Sigmoid colon (tissue), 7 donors: ENCODE measurements around the gene PCNX1. TPM values are rescaled to one million over a fixed set of nuclear protein-coding genes. Genes with fewer than 3 reads are reported as not detected.

ENCODE experiments used
- DNase-seq: peaks from one replicate; pipeline ENCODE4 v3.0.0-alpha.2; 2019
- H3K27ac ChIP-seq, 4 donors: fragments of 200-600 bp; sonication (generic); one replicate each; pipeline ENCODE4 v1.5.1; 2016 to 2019; ENCODE audit warnings: mild to moderate bottlenecking in 1 of 4
- H3K27me3 ChIP-seq, 3 donors: fragments of 200-600 bp; sonication (generic); one replicate each; pipeline ENCODE4 v1.5.1; 2019; ENCODE audit warnings: mild to moderate bottlenecking in 1 of 3
- H3K36me3 ChIP-seq, 4 donors: fragments of 200-600 bp; sonication (generic); one replicate each; pipeline ENCODE4 v1.5.1; 2016 to 2019
- H3K4me1 ChIP-seq, 4 donors: fragments of 200-600 bp; sonication (generic); one replicate each; pipeline ENCODE4 v1.5.1; 2017 to 2019
- H3K4me3 ChIP-seq, 4 donors: fragments of 200-600 bp; sonication (generic); one replicate each; pipeline ENCODE4 v1.5.1; 2017 to 2019; ENCODE audit warnings: mild to moderate bottlenecking in 2 of 4, moderate library complexity in 1 of 4
- H3K9me3 ChIP-seq, 4 donors: fragments of 200-600 bp in 3 of 4; sonication (generic) in 3 of 4; one replicate each; pipeline versions ENCODE4 v1.5.1 to v1.6.1; 2013 to 2019
- EP300 ChIP-seq, 4 donors: sonication (generic); formaldehyde crosslinking; IDR thresholded peaks; one replicate each; pipeline ENCODE4 v1.6.1; 2017; ENCODE audit warnings: antibody characterized with exemption in 4 of 4
- POLR2A ChIP-seq, 2 donors: fragments of 450-650 bp; IDR thresholded peaks; one replicate each; pipeline ENCODE4 v1.6.1; 2016; ENCODE audit warnings: antibody characterized with exemption in 2 of 2, mild to moderate bottlenecking in 2 of 2, moderate library complexity in 2 of 2
- POLR2AphosphoS5 ChIP-seq, 4 donors: sonication (generic); formaldehyde crosslinking; IDR thresholded peaks; one replicate each; pipeline ENCODE4 v1.6.1; 2017; ENCODE audit warnings: antibody characterized with exemption in 4 of 4
- WGBS, 2 donors: extraction: QIAGEN DNeasy Blood & Tissue Kit; methylation state at CpG; one replicate each; pipeline ENCODE4 v1.1.7; 2013; 5-methylcytosine and 5-hydroxymethylcytosine counted together
- intact Hi-C: fragments of 100-400 bp; cut with DNase I; formaldehyde crosslinking; loops from one replicate; pipeline ENCODE4 v1.15.1; 2023
- polyA plus RNA-seq, 3 donors: library from polyadenylated mRNA; stranded (reverse); fragments of 200-250 nt; gene quantifications; one replicate each; pipeline ENCODE4 v1.2.3, GENCODE V29; 2013
- total RNA-seq, 4 donors: library from RNA; depleted of rRNA; stranded (reverse); fragments of >200 nt; gene quantifications; one replicate each; pipeline ENCODE4 v1.1.0, GENCODE V29; 2016
- TF ChIP-seq, protein P1 (sequence below), 4 experiments: fragments of 450-650 bp in 3 of 4; fragments of 200-600 bp in 1 of 4; IDR thresholded peaks; one replicate each; pipeline ENCODE4 v1.5.1; 2016 to 2019; ENCODE audit warnings: antibody characterized with exemption in 4 of 4, mild to moderate bottlenecking in 3 of 4, moderate library complexity in 2 of 4
- donor health status: healthy with polysubstance abuse.
- donor health status: Bipolar disorder and iron deficiency.
- donor health status: healthy.

The PCNX1 gene
- total and polyA plus RNA-seq, 7 donors: 1.2 to 73.9 (median 62.8) TPM

DNA sequence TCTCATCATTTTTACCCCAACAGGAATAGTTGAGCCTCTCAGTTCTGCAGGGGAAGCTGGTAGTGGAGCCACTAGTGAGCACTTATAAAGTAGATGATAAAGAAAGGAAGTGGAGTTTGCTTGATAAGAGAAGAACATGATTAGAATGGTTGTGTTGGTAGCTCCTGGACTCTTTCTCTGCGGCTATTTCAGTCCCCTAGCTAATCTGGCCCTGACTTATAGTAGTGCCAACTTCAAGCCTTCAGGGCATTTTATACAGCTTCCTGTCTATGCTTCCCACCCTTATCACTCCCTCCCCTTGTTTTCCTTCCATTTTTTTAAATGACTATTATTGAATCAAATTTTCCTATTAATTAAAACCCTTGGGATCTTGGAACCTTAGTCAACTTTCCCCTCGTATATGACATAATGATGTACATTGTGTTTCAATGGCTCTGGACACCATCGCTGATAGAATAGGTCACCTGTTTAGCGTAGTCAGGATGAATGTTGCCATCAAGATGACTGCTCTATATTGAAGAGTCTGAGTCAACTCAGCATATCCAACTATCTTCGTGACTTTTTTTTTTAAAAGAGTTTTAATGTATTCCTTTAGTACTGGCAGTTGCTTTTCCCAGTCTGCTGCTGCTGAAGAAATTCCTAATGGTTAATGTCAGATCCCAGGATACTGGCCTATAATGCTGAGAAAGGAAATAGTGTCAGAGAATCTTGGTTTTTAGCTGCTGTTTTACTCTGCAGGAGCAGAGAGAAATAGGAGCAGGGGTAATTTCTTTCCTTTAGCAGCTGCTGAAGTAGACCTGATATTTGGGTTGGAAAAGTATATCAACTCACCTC is 16.2 kb upstream of the PCNX1 start:
- H3K9me3 ChIP-seq: no peaks in the 10 kb centered on the region
- WGBS, 2 donors: 90% methylated on average over 5 of the region's 5 CpGs
- no peaks in the 10 kb centered on the region for H3K36me3 ChIP-seq
- intact Hi-C loops: loop anchor here (5.0 kb wide), 1 partner anchor 81 kb away; no protein-coding TSS in a partner anchor
- no peak for DNase-seq
- peaks cover 0 to 45% (median 28%) of the 10 kb centered on the region in 4 donors for H3K4me1 ChIP-seq
- no peak overlapping the region for H3K4me3 ChIP-seq
- no peak overlapping the region for H3K27ac ChIP-seq
- no peaks in the 10 kb centered on the region for H3K27me3 ChIP-seq
- no peak for TF ChIP-seq EP300 (IDR thresholded peaks at IDR 0.05)

DNA sequence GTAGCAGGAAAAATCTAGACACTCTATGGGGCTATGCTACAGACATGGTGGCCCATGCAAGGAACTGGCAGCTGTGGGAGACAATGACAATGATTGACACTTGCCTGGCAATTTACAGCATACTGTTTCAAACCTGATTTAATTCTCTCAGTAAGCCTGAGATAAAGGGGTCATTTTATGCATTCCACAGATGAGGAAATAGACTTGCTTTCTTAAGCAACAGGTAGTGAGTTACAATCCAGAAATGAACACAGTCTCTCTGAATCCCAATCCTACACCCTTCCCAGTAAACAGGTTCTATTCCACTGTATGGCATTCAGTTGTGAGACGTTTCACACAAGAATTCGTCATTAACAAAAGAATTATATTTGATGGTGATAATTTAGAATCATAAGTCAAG is 15.5 kb upstream of the PCNX1 start:
- Histone ChIP-seq H3K36me3 (no peaks in the 10 kb centered on the region), H3K27ac (no peak overlapping the region), H3K9me3 (no peaks in the 10 kb centered on the region), H3K4me3 (no peak overlapping the region), H3K27me3 (no peaks in the 10 kb centered on the region), H3K4me1 (peaks cover 0 to 48% (median 27%) of the 10 kb centered on the region in 4 donors)
- WGBS, 2 donors: 94 to 96% methylated on average over 2 of the region's 2 CpGs
- TF ChIP-seq, protein P1, sequence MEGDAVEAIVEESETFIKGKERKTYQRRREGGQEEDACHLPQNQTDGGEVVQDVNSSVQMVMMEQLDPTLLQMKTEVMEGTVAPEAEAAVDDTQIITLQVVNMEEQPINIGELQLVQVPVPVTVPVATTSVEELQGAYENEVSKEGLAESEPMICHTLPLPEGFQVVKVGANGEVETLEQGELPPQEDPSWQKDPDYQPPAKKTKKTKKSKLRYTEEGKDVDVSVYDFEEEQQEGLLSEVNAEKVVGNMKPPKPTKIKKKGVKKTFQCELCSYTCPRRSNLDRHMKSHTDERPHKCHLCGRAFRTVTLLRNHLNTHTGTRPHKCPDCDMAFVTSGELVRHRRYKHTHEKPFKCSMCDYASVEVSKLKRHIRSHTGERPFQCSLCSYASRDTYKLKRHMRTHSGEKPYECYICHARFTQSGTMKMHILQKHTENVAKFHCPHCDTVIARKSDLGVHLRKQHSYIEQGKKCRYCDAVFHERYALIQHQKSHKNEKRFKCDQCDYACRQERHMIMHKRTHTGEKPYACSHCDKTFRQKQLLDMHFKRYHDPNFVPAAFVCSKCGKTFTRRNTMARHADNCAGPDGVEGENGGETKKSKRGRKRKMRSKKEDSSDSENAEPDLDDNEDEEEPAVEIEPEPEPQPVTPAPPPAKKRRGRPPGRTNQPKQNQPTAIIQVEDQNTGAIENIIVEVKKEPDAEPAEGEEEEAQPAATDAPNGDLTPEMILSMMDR (IDR thresholded peaks at IDR 0.05): no peak
- no peak for TF ChIP-seq EP300 (IDR thresholded peaks at IDR 0.05)
- TF ChIP-seq POLR2AphosphoS5 (IDR thresholded peaks at IDR 0.05): no peak
- TF ChIP-seq POLR2A (IDR thresholded peaks at IDR 0.05): no peak
- DNase-seq: no peak
- intact Hi-C loops: loop anchor here (5.0 kb wide), 1 partner anchor 81 kb away; no protein-coding TSS in a partner anchor

DNA sequence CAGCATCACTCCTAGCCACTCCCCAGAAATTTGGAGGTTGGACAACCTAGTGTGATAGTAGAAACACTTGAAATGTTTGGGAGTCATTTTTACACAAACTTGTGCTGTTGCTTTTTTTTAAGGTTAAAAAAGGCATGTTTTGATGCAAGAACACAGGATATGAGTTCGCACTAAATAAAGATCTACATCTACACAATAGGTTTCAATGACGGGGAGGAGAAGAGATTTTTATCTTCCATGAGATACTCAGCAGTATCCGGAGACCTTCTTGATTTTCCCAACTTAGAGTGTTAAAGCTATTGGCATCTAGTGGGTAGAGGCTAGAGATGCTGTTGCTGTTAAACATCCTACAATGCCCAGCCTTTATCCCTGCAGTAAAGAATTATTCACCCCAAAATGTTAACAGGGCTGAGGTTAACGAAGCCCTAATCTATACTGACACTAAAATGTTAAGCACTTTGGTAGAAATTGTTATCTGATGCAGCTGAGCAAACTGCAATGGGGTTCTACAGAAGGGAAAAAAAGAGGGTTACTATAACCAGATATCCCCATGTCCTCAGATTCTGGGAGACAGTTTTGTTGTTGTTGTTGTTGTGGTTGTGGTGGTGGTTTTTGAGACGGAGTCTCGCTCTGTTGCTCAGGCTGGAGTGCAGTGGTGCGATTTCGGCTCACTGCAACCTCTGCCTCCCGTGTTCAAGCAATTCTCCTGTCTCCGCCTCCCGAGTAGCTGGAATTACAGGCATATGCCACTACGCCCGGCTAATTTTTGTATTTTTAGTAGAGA is 14.0 kb upstream of the PCNX1 start:
- H3K4me1 ChIP-seq: peaks cover 0 to 48% (median 29%) of the 10 kb centered on the region in 4 donors
- H3K27me3 ChIP-seq: no peaks in the 10 kb centered on the region
- no peak for TF ChIP-seq POLR2AphosphoS5 (IDR thresholded peaks at IDR 0.05)
- no peak for TF ChIP-seq EP300 (IDR thresholded peaks at IDR 0.05)
- no peaks in the 10 kb centered on the region for H3K9me3 ChIP-seq
- no peak for DNase-seq
- H3K4me3 ChIP-seq: no peak overlapping the region
- 83 to 85% methylated on average over 13 of the region's 13 CpGs for WGBS, 2 donors
- intact Hi-C loops: loop anchor here (5.0 kb wide), 1 partner anchor 79 kb away; no protein-coding TSS in a partner anchor
- no peaks in the 10 kb centered on the region for H3K36me3 ChIP-seq
- no peak overlapping the region for H3K27ac ChIP-seq

DNA sequence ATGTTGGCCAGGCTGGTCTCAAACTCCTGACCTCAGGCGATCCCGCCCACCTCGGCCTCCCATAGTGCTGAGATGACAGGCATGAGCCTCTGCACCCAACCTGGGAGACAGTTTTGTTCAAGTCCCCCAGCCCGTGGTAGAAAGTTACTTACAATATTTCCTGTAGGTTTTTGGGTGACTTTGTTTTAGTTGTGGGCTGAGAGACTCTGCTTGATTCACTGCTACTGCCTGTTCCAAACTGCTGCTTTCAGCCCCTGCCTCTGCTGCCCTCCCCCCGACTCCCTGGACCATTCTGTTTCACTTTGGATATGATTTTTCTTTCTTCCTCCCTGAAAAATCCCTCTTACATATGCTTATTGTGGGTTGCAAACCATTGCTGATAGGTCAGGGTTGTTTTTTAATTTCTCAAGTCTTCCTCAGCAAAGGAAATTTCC is 13.4 kb upstream of the PCNX1 start:
- H3K27ac ChIP-seq: no peak overlapping the region
- 74 to 82% methylated on average over 5 of the region's 5 CpGs for WGBS, 2 donors

DNA sequence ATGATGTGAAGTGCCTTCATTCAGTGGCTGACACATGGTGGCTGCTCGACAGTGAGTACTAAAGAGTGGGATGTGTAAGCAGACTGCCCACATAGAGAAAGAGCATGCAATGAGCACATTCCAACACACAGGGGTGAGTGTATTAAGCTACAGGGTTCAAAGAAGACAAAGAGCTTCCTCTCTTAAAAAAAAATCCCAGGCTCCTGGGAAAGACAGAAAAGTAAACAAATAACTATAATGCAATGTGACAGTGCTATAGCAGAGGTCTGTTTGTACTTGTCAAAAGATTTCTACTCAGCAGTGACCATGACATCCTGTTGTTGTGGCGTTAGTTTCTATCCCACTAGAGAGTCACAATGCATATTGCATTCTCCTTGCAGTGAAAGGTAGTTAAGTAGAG is 12.4 kb upstream of the PCNX1 start:
- no peaks in the 10 kb centered on the region for H3K27me3 ChIP-seq
- H3K4me1 ChIP-seq: peaks cover 0 to 51% (median 33%) of the 10 kb centered on the region in 4 donors
- intact Hi-C loops: loop anchor here (5.0 kb wide), 1 partner anchor 77 kb away; no protein-coding TSS in a partner anchor
- no peaks in the 10 kb centered on the region for H3K36me3 ChIP-seq
- WGBS, 2 donors: 47 to 51% methylated on average over 2 of the region's 2 CpGs
- TF ChIP-seq POLR2AphosphoS5 (IDR thresholded peaks at IDR 0.05): no peak
- TF ChIP-seq, protein P1 (IDR thresholded peaks at IDR 0.05): no peak
- TF ChIP-seq POLR2A (IDR thresholded peaks at IDR 0.05): no peak
- no peak for TF ChIP-seq EP300 (IDR thresholded peaks at IDR 0.05)
- no peak overlapping the region for H3K4me3 ChIP-seq
- no peaks in the 10 kb centered on the region for H3K9me3 ChIP-seq
- peak overlapping the region in 2 of 4 donors; percentile 81 to 87 for H3K27ac ChIP-seq
- DNase-seq: no peak

More for the DNA sequence above, 13.4 kb upstream of the PCNX1 start:
- Histone ChIP-seq H3K27me3 (no peaks in the 10 kb centered on the region), H3K9me3 (no peaks in the 10 kb centered on the region), H3K4me3 (no peak overlapping the region), H3K36me3 (no peaks in the 10 kb centered on the region), H3K4me1 (peaks cover 0 to 48% (median 32%) of the 10 kb centered on the region in 4 donors)
- DNase-seq: no peak
- intact Hi-C loops: loop anchor here (5.0 kb wide), 1 partner anchor 78 kb away; no protein-coding TSS in a partner anchor
- TF ChIP-seq POLR2A (IDR thresholded peaks at IDR 0.05) (no peak), POLR2AphosphoS5 (IDR thresholded peaks at IDR 0.05) (no peak), EP300 (IDR thresholded peaks at IDR 0.05) (no peak)
- TF ChIP-seq, protein P1 (IDR thresholded peaks at IDR 0.05): no peak
